Left forelimb (tissue), 1 donor: ENCODE measurements around the gene FRMD4A.
"Not testable (repeated sequence)": the region's sequence is repeated elsewhere in the genome, so short reads cannot be mapped to it uniquely, and the experiment has no call there.

Experiments
- DNase-seq: peaks from one replicate; pipeline ENCODE4 v3.0.0-alpha.2; 2018; ENCODE audit warnings: low spot score

The FRMD4A gene

DNA sequence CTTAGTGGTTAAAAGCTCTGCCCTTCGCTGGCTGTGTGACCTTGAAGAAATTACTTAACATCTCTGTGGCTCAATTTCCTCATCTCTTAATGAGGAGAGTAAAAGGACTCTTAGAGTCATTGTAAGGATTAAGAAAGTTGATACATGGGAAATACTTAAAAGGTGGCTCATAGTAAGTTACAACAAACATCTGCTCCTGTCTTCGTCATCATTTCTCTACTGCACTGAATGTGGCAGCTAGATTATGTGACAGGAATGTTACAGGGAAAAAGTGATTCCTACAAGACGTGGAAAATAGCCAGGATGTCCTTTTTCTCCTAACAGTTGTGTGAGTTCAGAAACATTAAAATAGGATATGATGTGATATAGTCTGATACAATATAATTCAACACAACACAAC, 184.7 kb downstream of the FRMD4A start:
- no peak for DNase-seq

DNA sequence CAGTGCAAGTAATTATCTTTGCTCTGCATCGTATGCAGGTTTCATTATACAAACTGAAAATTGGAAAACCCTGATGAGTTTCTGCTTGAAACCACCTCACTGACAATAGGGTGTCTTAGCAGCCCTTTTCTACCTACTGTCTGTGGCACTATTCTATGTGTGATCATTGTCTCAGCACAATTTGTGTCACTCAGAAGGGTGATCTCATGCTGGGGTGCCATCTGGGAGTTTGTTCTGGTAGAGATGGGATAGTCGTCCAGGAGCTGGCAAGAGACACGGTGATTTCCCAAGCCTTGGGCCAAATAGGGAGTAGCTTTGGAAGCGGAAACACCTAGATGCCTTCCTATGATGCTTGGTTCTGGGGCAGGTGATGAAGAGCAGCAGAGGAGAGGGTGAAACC, 186.3 kb downstream of the FRMD4A start:
- no peak for DNase-seq

DNA sequence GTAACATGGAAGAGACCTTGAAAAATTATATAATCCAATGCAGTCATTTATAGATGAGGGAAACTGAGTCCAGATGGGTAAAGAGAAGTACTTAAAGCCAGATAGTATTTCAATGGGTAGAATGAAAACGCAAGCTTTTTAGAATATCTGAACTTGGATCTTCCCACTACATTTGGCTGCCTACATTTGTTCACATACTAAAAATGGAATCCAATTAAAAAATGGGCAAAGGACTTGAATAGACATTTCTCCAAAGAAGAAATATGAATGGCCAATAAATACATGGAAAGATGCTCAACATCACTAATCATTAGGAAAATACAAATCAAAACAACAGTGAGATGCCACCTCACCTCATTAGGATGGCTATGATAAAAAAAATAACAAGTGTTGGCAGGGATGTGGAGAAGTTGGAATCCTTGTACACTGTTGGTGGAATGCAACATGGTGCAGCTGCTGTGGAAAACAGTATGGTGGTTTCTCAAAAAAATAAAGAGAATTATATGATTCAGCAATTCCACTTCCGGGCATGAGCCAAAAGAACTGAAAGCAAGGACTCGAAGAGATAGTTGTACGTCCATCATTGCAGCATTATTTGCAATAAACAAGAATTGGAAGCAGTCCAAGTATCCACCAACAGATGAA, 188.0 kb downstream of the FRMD4A start:
- DNase-seq, result no peak

DNA sequence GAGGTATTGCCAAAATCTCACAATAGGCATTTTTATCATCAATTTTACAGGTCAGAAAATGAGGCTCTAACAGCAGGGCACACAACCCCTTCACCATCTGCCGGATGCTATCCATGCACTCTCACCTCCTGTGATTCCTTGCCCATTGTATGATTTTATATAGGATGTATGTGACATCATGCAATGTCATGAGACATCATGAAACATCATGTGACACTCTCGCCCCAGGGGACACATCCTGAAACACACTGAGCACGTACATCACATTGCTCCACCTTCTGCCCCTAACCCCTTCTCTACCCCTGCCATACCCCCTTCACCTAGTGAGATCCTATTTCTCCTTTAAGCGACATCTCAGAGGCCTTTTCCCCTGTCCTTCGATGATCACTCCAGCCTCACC, 189.4 kb downstream of the FRMD4A start:
- no peak for DNase-seq

DNA sequence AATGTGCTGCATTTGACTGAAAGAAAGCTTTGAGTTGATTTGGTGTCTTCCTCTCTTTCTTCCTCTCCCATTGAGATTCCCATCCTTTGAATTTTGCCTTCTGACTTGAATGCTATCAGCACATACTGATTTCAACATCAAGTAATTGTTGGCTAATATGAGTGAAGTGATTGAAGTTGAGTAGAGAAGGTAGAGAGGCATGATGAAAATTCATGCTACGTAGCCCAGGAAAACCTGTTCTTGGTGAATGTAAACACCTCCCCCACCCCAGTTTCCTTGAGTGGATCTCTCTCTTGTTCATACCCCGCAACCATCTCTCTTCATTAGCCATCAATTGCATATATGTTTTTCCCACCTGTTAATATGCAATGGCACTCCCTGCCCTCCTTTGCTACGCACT, 193.3 kb downstream of the FRMD4A start:
- DNase-seq, result no peak

DNA sequence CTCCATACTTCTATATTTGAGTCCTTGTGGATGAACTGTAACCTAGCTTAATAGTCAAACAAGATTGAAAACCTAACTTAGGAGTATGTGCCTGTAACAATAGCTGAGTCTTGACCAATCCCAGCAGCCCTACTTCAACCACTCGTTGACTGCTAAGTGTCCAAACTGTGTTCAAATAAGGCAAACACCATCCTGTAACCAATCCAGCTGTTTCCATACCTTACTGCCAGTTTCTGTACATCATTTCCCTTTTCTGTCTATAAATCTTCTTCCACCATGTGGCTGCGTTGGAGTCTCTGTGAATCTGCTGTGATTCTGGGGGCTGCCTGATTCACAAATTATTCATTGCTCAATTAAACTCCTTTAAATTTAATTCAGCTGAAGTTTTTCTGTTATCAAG, 195.5 kb downstream of the FRMD4A start:
- not testable (repeated sequence) for DNase-seq

DNA sequence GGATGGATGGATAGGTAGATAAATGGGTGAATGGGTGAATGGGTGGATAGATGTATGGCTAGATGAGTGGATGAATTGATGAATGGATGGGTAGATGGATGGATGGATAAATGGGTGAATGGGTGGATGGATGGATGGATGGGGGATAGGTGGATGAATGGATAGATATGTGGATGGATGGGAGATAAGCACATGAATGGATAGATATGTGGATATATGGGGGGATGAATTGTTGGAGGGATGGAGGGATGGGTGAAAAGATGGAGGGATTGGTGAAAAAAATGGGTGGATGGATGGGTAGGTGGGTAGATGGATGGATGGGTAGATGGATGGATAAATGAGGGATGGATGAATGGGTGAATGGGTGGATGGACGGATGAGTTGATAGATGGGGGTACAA, 196.4 kb downstream of the FRMD4A start:
- DNase-seq, result no peak

DNA sequence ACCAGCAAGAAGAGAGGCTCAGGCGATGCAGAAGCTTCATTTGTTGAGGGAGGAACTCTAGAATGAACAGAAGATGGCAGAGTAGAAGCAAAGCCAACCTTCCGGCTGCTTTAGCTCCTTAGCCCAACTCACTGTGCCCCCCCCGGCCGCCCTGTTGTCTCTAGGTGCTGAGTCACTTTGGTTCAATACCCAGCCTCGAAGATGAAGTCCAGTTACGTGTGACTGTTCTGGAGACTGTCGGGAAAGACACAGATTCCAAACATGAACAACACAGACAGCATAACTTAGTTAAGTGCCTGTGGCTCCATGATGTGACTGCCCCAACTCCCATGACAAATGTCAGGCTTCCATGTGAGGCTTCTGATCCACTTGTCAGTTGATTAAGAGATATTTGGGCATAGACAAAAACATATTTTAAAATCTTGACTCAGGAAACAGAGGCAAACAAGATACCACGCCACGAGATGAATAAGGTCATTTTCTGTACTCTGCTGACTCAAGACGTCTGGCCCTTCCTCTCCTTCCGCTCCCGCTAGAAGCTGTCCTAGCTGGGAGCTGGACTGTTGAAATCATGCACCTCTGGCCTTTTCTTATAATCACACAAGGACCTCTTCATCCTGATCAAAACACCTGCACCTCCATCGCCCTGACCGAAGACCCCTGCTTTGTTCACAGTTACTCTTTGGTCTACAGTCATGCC, 199.3 kb downstream of the FRMD4A start:
- DNase-seq, result no peak

DNA sequence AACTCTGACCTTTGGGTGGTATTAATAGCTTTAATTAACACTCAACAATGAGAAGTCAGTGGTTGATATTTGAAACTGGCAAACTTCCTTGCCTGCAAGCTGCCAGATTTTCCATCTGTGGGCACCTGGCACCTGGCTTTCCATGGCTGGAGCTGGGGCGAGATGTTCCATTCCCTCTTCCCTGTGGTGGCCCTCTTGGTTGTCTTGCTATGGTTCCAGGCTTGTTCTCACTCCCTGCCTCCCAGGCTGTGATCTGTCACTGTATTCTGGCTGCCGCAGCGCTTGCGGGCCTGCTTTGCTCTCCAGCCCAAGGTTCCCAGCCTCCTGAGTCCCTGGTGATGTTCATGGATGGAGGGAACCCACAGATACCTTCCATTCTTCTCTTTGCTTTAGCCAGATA, 201.0 kb downstream of the FRMD4A start:
- DNase-seq, result no peak

DNA sequence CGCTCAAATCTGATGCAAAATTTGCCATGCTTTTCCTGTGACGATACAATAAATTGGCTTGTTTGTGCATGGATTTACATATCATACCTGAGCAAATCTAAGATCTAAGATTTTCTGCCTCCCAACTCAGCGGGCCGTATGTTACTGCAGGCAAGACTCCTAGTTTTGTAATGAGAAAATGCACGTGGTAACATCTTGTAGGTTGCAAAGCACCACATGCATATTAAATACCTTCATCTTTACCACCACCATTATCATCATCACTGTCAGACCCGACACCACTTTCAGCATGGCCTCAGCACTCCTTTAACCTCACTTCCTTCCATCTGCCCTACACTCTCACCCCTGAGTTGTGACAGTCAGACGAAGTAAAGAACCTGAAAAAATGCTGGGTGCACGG, 202.2 kb downstream of the FRMD4A start:
- no peak for DNase-seq

DNA sequence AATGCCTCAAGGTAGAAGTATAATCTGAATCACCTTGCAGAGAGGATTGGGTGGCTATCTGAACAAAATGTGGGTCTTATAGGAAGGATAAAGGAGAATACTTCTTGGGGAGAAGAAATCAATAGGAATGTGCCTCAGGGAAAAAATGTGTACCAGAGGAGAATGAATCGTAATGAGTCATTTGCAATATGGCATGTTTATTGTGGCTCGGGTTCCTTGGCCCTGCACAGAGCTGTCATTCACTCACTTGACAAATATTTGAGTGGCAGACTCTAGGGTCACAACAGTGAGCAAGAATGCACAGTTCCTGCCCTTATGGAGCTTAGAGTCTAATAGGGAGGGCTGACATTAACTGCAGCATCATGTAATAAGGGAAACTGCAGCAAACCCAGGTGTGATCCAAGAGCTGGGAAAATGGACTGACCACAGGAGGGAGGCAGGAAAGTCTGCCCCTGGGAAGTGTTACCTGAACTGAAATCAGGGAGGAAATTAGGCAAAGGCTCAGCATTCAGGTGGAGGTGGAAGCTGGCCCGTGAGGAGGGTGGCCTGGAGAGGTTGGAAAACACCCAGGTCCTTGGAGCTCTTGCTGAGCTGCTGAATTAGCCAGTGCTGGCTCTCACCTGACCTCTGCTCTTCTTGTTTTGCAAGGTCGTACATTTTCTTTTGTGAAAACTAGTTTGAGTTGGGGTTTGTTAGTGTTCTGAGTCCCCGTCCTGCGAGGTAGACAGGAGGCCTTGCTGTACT, 203.9 kb downstream of the FRMD4A start:
- DNase-seq, result no peak

DNA sequence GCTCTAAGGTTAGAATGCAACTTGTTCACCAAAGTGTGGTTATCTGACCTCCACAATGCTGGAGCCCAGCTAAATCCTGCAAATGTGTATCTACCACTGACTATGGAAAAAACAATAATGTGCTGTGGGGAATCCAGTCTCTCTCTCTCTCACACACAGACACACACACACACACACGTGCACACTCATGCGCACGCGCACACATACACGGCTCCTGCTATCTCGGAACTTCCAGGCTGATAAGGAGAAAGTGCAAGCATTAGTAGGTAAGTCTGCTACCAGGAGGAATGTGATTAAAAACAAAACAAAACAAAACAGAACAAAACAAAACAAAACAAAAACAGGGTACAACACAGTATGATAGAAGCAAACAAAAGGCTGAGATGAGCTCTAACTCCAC, 205.2 kb downstream of the FRMD4A start:
- no peak for DNase-seq

DNA sequence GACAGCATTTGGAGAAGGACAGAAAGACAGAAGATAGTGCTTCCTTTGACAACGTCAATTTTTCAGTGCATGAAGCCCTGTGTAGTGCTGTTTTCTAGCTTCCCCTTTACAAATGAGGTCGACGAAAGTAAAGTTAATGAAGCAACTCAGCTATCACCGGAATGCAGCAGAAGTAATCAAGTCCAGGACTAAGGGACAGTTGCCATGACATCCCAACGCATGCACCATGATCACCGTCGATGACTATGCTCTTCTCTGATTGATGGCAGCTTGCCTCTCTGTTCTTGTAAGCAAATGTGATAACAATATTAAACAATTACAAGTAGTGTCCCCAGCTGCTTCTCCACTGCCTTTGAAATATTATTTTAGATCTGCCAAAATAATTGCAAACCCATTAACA, 205.8 kb downstream of the FRMD4A start:
- no peak for DNase-seq

DNA sequence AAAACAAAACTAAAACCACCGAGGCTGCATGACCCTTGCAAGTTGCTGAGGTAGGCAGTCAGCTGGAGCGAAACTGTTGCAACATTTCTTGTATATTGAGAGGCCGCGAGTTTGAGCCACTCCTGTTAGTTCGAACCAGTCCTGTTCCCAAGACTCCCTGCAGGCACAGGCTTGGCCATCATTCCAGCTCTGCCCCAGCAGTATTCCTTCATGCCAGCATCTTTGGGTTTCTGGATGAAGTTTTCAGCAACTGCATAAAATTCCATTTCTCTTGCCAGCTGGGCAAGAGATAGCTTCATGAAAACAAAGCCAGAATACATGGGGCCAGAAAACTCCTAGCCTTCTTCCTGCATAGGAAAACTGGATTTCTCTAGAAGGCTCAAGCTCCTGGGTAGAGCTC, 207.6 kb downstream of the FRMD4A start:
- no peak for DNase-seq

DNA sequence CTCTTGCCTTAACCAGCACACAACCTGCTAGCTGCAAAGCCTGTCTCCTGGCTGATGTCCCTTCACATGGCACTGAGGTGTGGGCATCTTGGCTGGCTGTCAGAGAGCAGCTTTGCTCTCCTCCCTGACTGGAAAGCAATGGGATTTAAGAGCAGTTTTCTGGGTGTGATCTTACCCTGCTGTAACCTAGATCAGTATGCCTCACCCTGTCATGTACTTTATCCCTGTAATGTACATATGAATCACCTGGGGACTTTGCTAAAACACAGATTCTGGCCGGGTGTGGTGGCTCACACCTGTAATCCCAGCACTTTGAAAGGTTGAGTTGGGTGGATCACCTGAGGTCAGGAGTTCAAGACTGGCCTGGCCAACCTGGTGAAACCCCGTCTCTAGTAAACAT, 209.9 kb downstream of the FRMD4A start:
- DNase-seq, result no peak

DNA sequence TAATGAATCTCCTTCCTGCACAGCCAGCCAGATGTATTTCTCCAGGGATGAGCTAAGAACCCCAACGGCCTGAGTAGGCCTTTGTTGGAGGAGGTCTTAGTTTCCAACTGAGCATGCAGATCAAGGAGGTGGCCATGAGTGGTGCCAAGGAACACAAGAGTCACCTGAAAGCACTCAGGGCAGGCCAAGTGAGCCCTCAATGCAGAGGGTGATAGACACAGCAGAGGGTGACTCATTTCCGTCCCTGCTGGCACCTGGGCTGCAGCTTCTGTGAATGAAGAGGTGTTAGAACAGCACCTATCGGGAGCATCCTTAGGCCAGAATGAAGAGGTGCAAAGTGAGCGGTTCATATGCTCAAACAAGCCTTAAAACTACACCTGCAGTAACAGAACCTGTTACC, 211.8 kb downstream of the FRMD4A start:
- DNase-seq, result no peak

DNA sequence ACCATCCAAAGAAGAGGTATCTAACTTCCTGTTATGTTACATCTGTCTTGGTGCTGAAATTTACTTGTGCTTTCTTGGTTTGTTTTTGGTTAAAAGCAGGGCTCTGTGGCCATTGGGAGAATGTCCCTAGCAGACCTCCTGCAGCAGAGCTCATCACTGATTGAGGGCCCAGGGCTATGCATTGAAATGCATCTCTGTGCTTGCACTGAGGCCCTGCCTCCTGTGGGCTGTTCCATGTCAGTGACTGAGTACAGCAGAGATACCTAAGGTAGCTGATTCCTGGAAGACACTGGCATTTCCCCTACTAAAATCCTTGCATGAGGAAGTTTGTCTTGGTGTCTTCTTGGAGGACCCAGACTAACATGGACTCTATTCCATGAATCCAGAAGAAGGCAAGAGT, 213.9 kb downstream of the FRMD4A start:
- no peak for DNase-seq

DNA sequence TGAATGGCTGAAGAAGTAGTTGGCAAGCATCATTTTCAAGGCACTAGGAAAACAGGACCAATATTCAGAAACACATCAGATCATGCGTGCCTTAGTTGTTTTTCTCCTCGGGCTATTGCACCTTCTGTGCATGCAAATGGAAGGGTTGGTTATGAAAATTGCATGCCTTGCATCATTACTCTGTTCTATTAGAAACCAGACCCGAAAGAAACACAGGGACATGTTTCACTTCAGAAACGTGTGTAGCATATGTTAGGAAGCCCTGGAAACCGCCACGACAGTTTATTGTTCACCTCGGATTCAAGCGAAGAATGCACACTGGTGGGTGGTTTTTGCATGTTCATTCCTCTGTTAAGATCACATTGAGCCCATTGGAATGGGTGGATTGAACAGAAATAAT, 214.7 kb downstream of the FRMD4A start:
- DNase-seq, result no peak

DNA sequence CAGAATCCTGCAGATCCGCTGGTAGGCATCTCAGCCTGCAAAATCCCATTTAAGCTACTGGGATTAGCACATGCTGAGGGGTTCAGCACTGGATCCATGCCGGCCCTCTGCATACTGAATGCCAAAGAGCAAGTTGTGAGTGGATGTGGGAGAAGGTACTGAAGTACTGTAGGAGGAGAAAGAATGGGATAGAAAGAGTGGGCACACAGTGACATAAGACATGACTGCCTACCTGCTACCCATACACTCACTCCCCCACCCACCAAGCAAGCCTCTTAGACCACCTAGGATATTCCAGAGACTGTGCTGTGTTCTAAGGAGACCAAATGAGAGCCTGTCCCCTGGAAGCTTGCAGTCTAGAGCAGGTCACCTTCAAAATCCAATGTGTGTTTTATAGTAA, 215.9 kb downstream of the FRMD4A start:
- no peak for DNase-seq

DNA sequence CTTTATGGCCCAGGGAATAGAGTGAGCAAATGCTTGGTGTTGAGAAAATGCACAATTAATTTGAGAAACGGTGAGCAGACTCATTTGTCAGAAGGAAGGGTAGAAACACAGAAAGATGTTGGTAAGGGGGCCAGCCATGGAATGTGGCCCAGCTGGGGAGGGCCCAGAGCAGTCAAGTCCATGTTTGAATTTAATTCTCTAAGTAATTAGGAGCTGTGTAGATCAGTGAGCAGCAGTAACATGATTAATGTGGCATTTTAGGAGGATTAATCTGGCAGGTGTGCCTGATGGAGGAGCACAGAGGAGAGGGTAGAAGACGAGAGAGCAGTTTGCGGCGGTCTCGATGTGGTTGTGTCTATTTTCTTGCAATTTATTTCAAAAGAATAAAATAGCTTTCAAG, 218.7 kb downstream of the FRMD4A start:
- no peak for DNase-seq

DNA sequence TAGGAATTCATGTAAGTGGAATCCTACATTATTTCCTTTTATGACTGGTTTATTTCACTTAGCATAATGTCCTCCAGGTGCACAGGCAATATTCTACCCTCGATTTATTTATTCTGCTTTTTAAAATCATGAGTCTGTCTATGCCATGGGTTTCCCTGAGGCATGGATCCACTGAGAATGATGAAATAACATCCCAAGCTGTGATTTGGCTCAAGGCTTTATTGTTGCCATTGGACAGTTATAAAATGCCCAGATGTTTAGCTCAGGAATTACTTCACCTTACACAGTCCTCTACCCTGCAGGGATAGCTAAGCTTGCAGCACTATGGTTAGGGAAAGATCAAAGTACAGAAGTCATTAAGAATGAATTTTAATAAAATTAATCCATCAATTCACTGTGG, 219.5 kb downstream of the FRMD4A start:
- no peak for DNase-seq

DNA sequence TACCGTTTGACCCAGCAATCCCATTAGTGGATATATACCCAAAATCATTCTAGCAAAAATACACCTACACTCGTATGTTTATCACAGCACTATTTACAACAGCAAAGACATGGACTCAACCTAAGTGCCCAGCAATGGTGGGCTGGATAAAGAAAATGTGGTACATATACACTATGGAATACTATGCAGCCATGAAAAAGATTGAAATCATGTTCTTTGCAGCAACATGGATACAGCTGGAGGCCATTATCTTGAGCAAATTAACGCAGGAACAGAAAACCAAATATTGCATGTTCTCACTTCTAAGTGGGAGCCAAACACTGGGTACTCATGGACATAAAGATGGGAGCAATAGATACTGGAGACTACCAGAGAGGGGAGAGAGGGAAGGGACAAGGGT, 223.9 kb downstream of the FRMD4A start:
- DNase-seq, result no peak

DNA sequence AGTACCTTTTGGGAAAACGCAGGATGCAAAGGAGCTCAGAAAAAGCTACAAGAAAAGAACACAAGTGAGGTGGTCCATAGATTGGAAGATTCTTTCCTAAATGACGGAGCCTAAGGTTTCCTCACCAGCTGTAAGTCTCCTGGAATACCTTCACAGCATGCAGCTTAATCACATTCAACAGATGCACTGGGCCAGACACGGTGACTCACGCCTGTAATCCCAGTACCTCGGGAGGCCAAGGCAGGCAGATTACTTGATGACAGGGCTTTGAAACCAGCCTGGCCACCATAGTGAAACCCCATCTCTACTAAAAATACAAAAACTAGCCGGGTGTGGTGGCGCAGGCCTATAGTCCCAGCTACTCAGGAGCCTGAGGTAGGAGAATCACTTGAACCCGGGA, 228.7 kb downstream of the FRMD4A start:
- no peak for DNase-seq

DNA sequence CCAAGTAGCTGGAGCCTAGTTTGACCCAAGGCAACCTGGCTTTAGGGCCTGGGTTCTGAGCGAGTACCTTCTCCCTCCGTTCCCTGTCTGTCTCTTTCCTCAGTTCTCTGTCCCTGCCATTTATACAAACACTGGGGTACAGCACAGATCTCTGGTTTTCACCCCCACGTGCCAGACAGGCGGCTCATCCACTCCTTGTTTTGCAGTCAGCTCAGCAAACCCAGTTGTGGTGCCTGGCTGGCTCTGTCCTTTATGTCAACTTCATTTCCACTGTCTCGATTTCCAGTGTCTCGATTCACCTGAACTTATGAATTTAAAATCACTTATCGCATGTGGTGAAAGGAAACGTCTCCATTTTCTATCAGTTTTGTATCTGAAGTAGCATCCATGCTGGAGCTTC, 230.8 kb downstream of the FRMD4A start:
- DNase-seq, result no peak
